Liver (tissue), 9 donors: ENCODE measurements around the gene PLAAT5. TPM values are rescaled to one million over a fixed set of nuclear protein-coding genes. Genes with fewer than 3 reads are reported as not detected.

Experiments
- DNase-seq: peaks from one replicate; pipeline ENCODE4 v3.0.0-alpha.2; 2017; ENCODE audit warnings: low spot score
- H3K27ac ChIP-seq, 2 donors: one replicate each; pipeline ENCODE4 v1.7.0; 2013; ENCODE audit warnings: inconsistent platforms in 2 of 2, low read length in 2 of 2, control low read depth in 1 of 2, low read depth in 1 of 2, mild to moderate bottlenecking in 1 of 2
- H3K27me3 ChIP-seq, 4 donors: one replicate each; pipeline versions ENCODE4 v1.6.1 to v1.7.0; 2013; ENCODE audit warnings: low read length in 3 of 4, inconsistent platforms in 1 of 4, mild to moderate bottlenecking in 1 of 4, moderate library complexity in 1 of 4; ENCODE audit not compliant: control insufficient read depth in 4 of 4, insufficient read depth in 4 of 4
- H3K36me3 ChIP-seq, 4 donors: one replicate each; pipeline versions ENCODE4 v1.6.1 to v1.7.0; 2013; ENCODE audit warnings: low read length in 3 of 4, mild to moderate bottlenecking in 3 of 4, low read depth in 1 of 4, moderate library complexity in 1 of 4; ENCODE audit not compliant: control insufficient read depth in 4 of 4, insufficient read depth in 3 of 4
- H3K4me1 ChIP-seq, 4 donors: one replicate each; pipeline versions ENCODE4 v1.6.1 to v1.7.0; 2013; ENCODE audit warnings: low read length in 3 of 4, mild to moderate bottlenecking in 3 of 4, moderate library complexity in 1 of 4; ENCODE audit not compliant: control insufficient read depth in 4 of 4, insufficient read depth in 4 of 4
- H3K4me3 ChIP-seq, 3 donors: one replicate each; pipeline versions ENCODE4 v1.6.1 to v1.7.0; 2013; ENCODE audit warnings: low read length in 3 of 3, control low read depth in 1 of 3, low read depth in 1 of 3, mild to moderate bottlenecking in 1 of 3
- H3K9ac ChIP-seq, 2 donors: one replicate each; pipeline ENCODE4 v1.7.0; 2013; ENCODE audit warnings: low read length in 2 of 2, mild to moderate bottlenecking in 2 of 2, moderate library complexity in 2 of 2, control low read depth in 1 of 2, low read depth in 1 of 2
- H3K9me3 ChIP-seq, 4 donors: one replicate each; pipeline versions ENCODE4 v1.6.1 to v1.7.0; 2013; ENCODE audit warnings: low read length in 3 of 4; ENCODE audit not compliant: control insufficient read depth in 4 of 4
- EGR1 ChIP-seq, 2 donors: IDR thresholded peaks; 2 replicates each; pipeline ENCODE4 v1.6.1; 2016 to 2018; ENCODE audit warnings: antibody characterized with exemption in 2 of 2, low read depth in 2 of 2
- FOXA1 ChIP-seq: IDR thresholded peaks from 2 replicates; pipeline ENCODE4 v1.6.1; 2016; ENCODE audit warnings: antibody characterized with exemption
- FOXA2 ChIP-seq: IDR thresholded peaks from 2 replicates; pipeline ENCODE4 v1.6.1; 2016; ENCODE audit warnings: antibody characterized with exemption
- GABPA ChIP-seq, 2 donors: IDR thresholded peaks in 1 of 2; conservative IDR thresholded peaks in 1 of 2; 2 replicates each; pipeline ENCODE4 v1.6.1; 2016; ENCODE audit warnings: antibody characterized with exemption in 2 of 2, mild to moderate bottlenecking in 1 of 2, moderate library complexity in 1 of 2
- HNF4A ChIP-seq, 2 donors: conservative IDR thresholded peaks; 2 replicates each; pipeline ENCODE4 v1.6.1; 2016; ENCODE audit warnings: antibody characterized with exemption in 2 of 2, mild to moderate bottlenecking in 2 of 2
- HNF4G ChIP-seq: IDR thresholded peaks from 2 replicates; pipeline ENCODE4 v1.6.1; 2016; ENCODE audit warnings: antibody characterized with exemption
- JUND ChIP-seq, 2 donors: IDR thresholded peaks; 2 replicates each; pipeline ENCODE4 v1.6.1; 2016; ENCODE audit warnings: antibody characterized with exemption in 2 of 2
- NR2F2 ChIP-seq: IDR thresholded peaks from 2 replicates; pipeline ENCODE4 v1.6.1; 2016; ENCODE audit warnings: antibody characterized with exemption
- RAD21 ChIP-seq, 2 donors: IDR thresholded peaks; 2 replicates each; pipeline ENCODE4 v1.6.1; 2016; ENCODE audit warnings: antibody characterized with exemption in 2 of 2, mild to moderate bottlenecking in 2 of 2
- RXRA ChIP-seq, 2 donors: IDR thresholded peaks; 2 replicates each; pipeline ENCODE4 v1.6.1; 2017 to 2018; ENCODE audit warnings: antibody characterized with exemption in 2 of 2, mild to moderate bottlenecking in 1 of 2
- SP1 ChIP-seq: IDR thresholded peaks from 2 replicates; pipeline ENCODE4 v1.6.1; 2018; ENCODE audit warnings: antibody characterized with exemption, mild to moderate bottlenecking
- YY1 ChIP-seq: IDR thresholded peaks from 2 replicates; pipeline ENCODE4 v1.6.1; 2016; ENCODE audit warnings: antibody characterized with exemption, mild to moderate bottlenecking
- WGBS: extraction: QIAGEN DNeasy Blood & Tissue Kit; methylation state at CpG from one replicate; pipeline ENCODE4 v1.1.7; 2013; 5-methylcytosine and 5-hydroxymethylcytosine counted together
- polyA plus RNA-seq, 2 donors: library from polyadenylated mRNA; stranded (reverse) in 1 of 2; unstranded in 1 of 2; fragments of 200-250 nt in 1 of 2; fragments of >200 nt in 1 of 2; fragmentation: Nextera tagmentation in 1 of 2; extraction: Ambion mirVana in 1 of 2; gene quantifications; one replicate each; pipeline versions ENCODE4 v1.2.1 to v1.2.3, GENCODE V29; 2013 to 2015
- total RNA-seq, 2 donors: library from RNA; depleted of rRNA; stranded (reverse); fragments of >200 nt; gene quantifications; one replicate each; pipeline ENCODE4 v1.2.3, GENCODE V29; 2014
- TF ChIP-seq, protein P1 (sequence below): IDR thresholded peaks from 2 replicates; pipeline ENCODE4 v1.6.1; 2016; ENCODE audit warnings: antibody characterized with exemption
- TF ChIP-seq, protein P2 (sequence below): fragments of 150-350 bp; IDR thresholded peaks from 2 replicates; pipeline ENCODE4 v1.5.1; 2017; ENCODE audit warnings: improper control_type of control experiment, low read depth, low read length; ENCODE audit not compliant: missing input control
- TF ChIP-seq, protein P3 (sequence below): IDR thresholded peaks from 2 replicates; pipeline ENCODE4 v1.6.1; 2016; ENCODE audit warnings: antibody characterized with exemption
- TF ChIP-seq, protein P4 (sequence below): IDR thresholded peaks from 2 replicates; pipeline ENCODE4 v1.6.1; 2016; ENCODE audit warnings: antibody characterized with exemption, mild to moderate bottlenecking
- TF ChIP-seq, protein P5 (sequence below): IDR thresholded peaks from 2 replicates; pipeline ENCODE4 v1.6.1; 2016; ENCODE audit warnings: antibody characterized with exemption
- donor health status: healthy.
- donor health status: healthy.
- donor health status: healthy.
- donor health status: healthy.
- donor health status: healthy.

Gene PLAAT5
- total and polyA plus RNA-seq, 4 donors = 0.03 to 1.4 TPM; not detected in 2

DNA sequence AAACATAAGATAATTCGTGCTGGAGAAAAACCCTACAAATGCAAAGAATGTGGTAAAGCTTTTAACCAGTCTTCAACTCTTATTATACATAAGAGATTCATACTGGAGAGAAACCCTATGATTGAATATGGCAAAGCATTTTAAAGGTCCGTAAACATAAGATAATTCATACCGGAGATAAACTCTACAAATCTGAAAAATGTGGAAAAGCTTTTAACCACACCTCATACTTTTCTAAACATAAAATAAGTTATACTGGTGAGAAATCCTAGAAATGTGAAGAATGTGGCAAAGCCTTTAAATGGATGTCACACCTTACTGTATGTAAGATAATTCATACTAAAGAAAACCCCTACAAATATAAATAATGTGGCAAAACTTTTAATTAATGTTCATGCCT, 20.7 kb downstream of the PLAAT5 start:
- Histone ChIP-seq H3K4me1 (no peaks in the 10 kb centered on the region), H3K27me3 (no peaks in the 10 kb centered on the region), H3K4me3 (no peak overlapping the region), H3K36me3 (no peaks in the 10 kb centered on the region), H3K27ac (no peak overlapping the region), H3K9me3 (peaks cover 0 to 5% (median 3%) of the 10 kb centered on the region in 4 donors), H3K9ac (no peak overlapping the region)
- whole genome bisulfite sequencing = 73% methylated on average over 3 of the region's 3 CpGs
- no peak for TF ChIP-seq SP1
- no peak for TF ChIP-seq RXRA (IDR thresholded peaks at IDR 0.05)
- TF ChIP-seq FOXA1 = no peak
- TF ChIP-seq, protein P1, sequence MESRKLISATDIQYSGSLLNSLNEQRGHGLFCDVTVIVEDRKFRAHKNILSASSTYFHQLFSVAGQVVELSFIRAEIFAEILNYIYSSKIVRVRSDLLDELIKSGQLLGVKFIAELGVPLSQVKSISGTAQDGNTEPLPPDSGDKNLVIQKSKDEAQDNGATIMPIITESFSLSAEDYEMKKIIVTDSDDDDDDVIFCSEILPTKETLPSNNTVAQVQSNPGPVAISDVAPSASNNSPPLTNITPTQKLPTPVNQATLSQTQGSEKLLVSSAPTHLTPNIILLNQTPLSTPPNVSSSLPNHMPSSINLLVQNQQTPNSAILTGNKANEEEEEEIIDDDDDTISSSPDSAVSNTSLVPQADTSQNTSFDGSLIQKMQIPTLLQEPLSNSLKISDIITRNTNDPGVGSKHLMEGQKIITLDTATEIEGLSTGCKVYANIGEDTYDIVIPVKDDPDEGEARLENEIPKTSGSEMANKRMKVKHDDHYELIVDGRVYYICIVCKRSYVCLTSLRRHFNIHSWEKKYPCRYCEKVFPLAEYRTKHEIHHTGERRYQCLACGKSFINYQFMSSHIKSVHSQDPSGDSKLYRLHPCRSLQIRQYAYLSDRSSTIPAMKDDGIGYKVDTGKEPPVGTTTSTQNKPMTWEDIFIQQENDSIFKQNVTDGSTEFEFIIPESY = no peak
- no peak for TF ChIP-seq EGR1 (IDR thresholded peaks at IDR 0.05; ENCODE audit: low read depth in 2 of 2)
- TF ChIP-seq RAD21 (IDR thresholded peaks at IDR 0.05) = no peak
- no peak for DNase-seq

DNA sequence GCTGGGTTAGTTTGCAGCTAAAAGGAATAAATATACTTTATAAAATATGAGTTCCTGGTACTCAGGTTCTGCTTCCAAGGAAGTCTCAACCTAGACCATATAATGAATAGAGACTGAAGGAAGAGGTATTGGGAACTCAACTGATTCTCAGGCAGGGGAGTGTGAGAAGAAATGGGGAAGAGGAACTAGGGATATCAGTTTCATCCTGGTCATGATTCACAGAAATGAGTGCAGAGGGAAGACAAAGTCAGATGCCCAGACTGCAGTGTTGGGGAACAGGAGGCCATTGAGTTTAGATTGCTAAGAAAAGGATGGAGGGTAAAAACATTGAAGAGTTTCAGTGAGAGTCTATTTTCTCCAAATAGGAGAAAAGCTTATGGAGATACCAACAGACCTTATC, 28.8 kb downstream of the PLAAT5 start:
- no peak for TF ChIP-seq HNF4G
- TF ChIP-seq, protein P2, sequence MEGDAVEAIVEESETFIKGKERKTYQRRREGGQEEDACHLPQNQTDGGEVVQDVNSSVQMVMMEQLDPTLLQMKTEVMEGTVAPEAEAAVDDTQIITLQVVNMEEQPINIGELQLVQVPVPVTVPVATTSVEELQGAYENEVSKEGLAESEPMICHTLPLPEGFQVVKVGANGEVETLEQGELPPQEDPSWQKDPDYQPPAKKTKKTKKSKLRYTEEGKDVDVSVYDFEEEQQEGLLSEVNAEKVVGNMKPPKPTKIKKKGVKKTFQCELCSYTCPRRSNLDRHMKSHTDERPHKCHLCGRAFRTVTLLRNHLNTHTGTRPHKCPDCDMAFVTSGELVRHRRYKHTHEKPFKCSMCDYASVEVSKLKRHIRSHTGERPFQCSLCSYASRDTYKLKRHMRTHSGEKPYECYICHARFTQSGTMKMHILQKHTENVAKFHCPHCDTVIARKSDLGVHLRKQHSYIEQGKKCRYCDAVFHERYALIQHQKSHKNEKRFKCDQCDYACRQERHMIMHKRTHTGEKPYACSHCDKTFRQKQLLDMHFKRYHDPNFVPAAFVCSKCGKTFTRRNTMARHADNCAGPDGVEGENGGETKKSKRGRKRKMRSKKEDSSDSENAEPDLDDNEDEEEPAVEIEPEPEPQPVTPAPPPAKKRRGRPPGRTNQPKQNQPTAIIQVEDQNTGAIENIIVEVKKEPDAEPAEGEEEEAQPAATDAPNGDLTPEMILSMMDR = no peak
- TF ChIP-seq, protein P3, sequence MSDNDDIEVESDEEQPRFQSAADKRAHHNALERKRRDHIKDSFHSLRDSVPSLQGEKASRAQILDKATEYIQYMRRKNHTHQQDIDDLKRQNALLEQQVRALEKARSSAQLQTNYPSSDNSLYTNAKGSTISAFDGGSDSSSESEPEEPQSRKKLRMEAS = no peak
- DNase-seq = no peak

DNA sequence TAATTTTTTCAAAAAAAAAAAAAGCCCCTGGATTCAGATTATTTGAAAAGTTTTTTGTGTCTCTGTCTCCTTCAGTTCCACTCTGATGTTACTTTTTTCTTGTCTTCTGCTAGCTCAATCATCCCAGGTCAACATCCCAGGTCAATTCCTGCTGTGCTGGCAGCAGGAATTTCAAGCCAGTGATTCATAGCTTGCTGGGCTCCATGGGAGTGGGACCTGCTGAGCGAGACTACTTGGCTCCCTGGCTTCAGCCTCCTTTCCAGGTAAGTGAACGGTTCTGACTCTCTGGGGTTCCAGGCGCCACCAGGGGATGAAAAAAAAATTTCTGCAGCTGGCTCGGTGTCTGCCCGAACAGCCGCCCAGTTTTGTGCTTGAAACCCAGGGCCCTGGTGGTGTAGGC, 31.4 kb downstream of the PLAAT5 start:
- 84% methylated on average over 6 of the region's 6 CpGs for WGBS

More for the DNA sequence above, 28.8 kb downstream of the PLAAT5 start:
- H3K27me3 ChIP-seq = no peaks in the 10 kb centered on the region
- H3K9ac ChIP-seq = no peak overlapping the region
- no peaks in the 10 kb centered on the region for H3K9me3 ChIP-seq
- H3K36me3 ChIP-seq = no peaks in the 10 kb centered on the region
- no peaks in the 10 kb centered on the region for H3K4me1 ChIP-seq
- no peak overlapping the region for H3K4me3 ChIP-seq
- H3K27ac ChIP-seq = no peak overlapping the region

More for the DNA sequence above, 31.4 kb downstream of the PLAAT5 start:
- Histone ChIP-seq H3K36me3 (no peaks in the 10 kb centered on the region), H3K27me3 (no peaks in the 10 kb centered on the region), H3K27ac (no peak overlapping the region), H3K4me1 (no peaks in the 10 kb centered on the region), H3K9ac (no peak overlapping the region), H3K9me3 (no peaks in the 10 kb centered on the region), H3K4me3 (no peak overlapping the region)
- DNase-seq = no peak
- TF ChIP-seq, protein P1 = no peak
- TF ChIP-seq JUND (IDR thresholded peaks at IDR 0.05) (no peak), YY1 (no peak), GABPA (IDR thresholded peaks at IDR 0.05 in 1 of 2, conservative IDR thresholded peaks at IDR 0.05 in 1 of 2) (no peak), RXRA (IDR thresholded peaks at IDR 0.05) (no peak), FOXA1 (no peak), FOXA2 (no peak), HNF4A (conservative IDR thresholded peaks at IDR 0.05) (no peak), SP1 (no peak), HNF4G (no peak), NR2F2 (no peak), EGR1 (IDR thresholded peaks at IDR 0.05; ENCODE audit: low read depth in 2 of 2) (no peak)
- TF ChIP-seq, protein P4, sequence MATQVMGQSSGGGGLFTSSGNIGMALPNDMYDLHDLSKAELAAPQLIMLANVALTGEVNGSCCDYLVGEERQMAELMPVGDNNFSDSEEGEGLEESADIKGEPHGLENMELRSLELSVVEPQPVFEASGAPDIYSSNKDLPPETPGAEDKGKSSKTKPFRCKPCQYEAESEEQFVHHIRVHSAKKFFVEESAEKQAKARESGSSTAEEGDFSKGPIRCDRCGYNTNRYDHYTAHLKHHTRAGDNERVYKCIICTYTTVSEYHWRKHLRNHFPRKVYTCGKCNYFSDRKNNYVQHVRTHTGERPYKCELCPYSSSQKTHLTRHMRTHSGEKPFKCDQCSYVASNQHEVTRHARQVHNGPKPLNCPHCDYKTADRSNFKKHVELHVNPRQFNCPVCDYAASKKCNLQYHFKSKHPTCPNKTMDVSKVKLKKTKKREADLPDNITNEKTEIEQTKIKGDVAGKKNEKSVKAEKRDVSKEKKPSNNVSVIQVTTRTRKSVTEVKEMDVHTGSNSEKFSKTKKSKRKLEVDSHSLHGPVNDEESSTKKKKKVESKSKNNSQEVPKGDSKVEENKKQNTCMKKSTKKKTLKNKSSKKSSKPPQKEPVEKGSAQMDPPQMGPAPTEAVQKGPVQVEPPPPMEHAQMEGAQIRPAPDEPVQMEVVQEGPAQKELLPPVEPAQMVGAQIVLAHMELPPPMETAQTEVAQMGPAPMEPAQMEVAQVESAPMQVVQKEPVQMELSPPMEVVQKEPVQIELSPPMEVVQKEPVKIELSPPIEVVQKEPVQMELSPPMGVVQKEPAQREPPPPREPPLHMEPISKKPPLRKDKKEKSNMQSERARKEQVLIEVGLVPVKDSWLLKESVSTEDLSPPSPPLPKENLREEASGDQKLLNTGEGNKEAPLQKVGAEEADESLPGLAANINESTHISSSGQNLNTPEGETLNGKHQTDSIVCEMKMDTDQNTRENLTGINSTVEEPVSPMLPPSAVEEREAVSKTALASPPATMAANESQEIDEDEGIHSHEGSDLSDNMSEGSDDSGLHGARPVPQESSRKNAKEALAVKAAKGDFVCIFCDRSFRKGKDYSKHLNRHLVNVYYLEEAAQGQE = no peak
- TF ChIP-seq, protein P5, sequence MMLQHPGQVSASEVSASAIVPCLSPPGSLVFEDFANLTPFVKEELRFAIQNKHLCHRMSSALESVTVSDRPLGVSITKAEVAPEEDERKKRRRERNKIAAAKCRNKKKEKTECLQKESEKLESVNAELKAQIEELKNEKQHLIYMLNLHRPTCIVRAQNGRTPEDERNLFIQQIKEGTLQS = no peak
